OCI-LY3 (cell line): Measurements from ENCODE around the gene DSTN.

Experiments
- EZH2phosphoT487 ChIP-seq: fragments of 200-600 bp; shearing (Covaris generic); IDR thresholded peaks from 2 replicates; pipeline ENCODE4 v1.6.1; 2018; ENCODE audit warnings: antibody characterized with exemption, mixed run types, low read depth
- TF ChIP-seq, protein P1 (sequence below): fragments of 200-600, 300-600 bp; sonication (generic); IDR thresholded peaks from 2 replicates; pipeline ENCODE4 v1.5.1; 2014; ENCODE audit warnings: antibody characterized with exemption, low read length, low read depth

DNA sequence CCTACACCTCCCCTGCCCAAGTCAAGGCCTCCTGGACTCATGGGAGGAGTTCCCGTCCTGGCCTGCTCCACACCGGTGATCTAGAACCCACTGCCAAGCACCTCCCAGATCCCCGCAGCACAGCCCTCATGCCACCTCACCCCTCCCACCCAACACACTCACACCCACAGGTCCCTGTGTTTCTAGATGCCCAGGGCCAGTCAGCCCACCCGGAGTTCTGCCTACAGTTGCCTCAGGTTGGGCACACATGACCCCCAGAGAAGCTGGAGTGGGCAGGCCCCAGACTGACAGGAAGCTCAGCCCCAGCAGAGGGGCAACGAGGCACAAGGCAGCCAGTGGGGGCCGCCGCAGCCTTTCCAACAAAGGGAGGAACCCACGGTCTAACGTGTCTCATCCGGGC is 82.5 kb downstream of the DSTN start:
- TF ChIP-seq, protein P1, sequence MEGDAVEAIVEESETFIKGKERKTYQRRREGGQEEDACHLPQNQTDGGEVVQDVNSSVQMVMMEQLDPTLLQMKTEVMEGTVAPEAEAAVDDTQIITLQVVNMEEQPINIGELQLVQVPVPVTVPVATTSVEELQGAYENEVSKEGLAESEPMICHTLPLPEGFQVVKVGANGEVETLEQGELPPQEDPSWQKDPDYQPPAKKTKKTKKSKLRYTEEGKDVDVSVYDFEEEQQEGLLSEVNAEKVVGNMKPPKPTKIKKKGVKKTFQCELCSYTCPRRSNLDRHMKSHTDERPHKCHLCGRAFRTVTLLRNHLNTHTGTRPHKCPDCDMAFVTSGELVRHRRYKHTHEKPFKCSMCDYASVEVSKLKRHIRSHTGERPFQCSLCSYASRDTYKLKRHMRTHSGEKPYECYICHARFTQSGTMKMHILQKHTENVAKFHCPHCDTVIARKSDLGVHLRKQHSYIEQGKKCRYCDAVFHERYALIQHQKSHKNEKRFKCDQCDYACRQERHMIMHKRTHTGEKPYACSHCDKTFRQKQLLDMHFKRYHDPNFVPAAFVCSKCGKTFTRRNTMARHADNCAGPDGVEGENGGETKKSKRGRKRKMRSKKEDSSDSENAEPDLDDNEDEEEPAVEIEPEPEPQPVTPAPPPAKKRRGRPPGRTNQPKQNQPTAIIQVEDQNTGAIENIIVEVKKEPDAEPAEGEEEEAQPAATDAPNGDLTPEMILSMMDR = peak; percentile 45
- TF ChIP-seq EZH2phosphoT487 = no peak
